ENCODE results near the gene YIPF6.
"Not testable (repeated sequence)": the region's sequence is repeated elsewhere in the genome, so short reads cannot be mapped to it uniquely, and the experiment has no call there.

Gene YIPF6

DNA sequence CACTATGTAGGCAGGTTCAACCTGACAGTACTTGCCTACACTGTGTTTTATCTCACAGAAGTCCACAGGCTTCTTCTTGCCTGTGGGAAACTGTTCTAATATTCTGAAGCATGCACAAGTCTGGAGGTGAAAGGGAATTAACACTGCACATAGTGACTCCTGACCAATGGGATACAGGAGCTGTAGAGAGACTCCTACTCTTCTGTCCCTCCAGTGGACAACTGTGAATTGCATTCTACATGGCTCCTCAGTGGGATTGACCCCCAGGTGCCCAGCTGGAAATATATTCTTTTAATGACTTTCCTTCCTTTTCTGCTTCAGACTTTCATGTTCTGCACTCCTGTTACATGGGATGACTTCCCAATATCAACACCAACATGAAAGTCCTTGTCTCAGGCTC is 8.2 kb upstream of the YIPF6 start:
- Mint-ChIP-seq H3K27ac (no peak overlapping the region), H3K36me3 (no peaks in the 10 kb centered on the region), H3K4me1 (no peaks in the 10 kb centered on the region), H3K27me3 (peaks cover 0 to 10% of the 10 kb centered on the region in 2 donors), H3K4me3 (no peak overlapping the region), H3K9me3 (no peaks in the 10 kb centered on the region)
- ATAC-seq (replicated peaks) (peak; percentile 34 to 60), DNase-seq (no peak)

DNA sequence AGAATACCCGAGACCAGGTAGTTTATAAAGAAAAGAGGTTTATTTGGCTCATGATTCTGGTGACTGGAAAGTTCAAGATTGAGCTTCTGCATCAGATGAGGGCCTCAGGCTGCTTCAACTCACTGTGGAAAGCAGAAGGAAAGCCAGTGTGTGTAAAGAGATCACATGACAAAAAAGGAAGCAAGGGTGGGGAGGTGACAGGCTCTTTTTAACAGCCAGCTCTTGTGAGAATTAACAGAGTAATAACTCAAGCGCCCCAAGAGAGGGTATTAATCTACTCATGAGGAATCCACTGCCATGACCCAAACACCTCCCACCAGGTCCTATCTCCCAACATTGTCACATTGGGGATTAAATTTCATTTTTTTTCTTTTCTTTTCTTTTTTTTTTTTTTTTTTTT is 6.3 kb upstream of the YIPF6 start:
- ATAC-seq (replicated peaks) (no peak), DNase-seq (no peak)
- Mint-ChIP-seq H3K36me3 (no peaks in the 10 kb centered on the region), H3K4me1 (no peaks in the 10 kb centered on the region), H3K4me3 (no peak overlapping the region), H3K27ac (no peak overlapping the region), H3K27me3 (peaks cover 0 to 10% of the 10 kb centered on the region in 2 donors), H3K9me3 (no peaks in the 10 kb centered on the region)

DNA sequence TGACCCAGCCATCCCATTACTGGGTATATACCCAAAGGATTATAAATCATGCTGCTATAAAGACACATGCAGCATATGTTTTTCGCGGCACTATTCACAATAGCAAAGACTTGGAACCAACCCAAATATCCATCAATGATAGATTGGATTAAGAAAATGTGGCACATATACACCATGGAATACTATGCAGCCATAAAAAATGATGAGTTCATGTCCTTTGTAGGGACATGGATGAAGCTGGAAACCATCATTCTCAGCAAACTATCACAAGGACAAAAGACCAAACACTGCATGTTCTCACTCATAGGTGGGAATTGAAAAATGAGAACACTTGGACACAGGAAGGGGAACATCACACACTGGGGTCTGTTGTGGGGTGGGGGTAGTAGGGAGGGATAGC is 5.1 kb upstream of the YIPF6 start:
- H3K4me3 Mint-ChIP-seq; H3K27ac Mint-ChIP-seq; ATAC-seq (replicated peaks); H3K27me3 Mint-ChIP-seq; H3K9me3 Mint-ChIP-seq; H3K36me3 Mint-ChIP-seq; H3K4me1 Mint-ChIP-seq; DNase-seq: not testable (repeated sequence)

DNA sequence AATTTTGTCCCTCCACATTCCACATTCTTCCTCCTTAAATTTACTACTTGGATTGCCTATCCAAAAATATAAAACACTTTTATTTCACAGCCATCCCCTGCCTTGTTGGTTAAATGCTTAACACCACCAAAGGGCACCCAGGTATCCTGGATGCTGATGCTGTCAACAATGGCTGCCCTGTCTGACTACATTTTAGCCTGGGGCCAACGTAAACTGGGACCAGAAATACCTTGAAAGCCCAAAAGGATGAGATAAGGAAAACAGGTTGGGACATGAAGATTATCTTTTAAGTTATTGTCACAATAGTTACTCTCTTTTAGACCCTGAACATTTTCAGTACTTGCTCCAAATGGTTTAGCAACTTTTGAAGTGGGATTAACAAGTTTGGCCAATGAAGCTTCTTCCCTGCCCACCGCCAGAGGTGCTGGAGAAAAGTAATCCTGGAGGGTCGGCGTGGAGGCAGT is 775 bp upstream of the YIPF6 start:
- DNase-seq (no peak), ATAC-seq (replicated peaks) (peak in 1 of 2 donors; percentile 43)
- Mint-ChIP-seq H3K27ac (peak overlapping the region; percentile 99), H3K27me3 (peaks cover 0 to 6% of the 10 kb centered on the region in 2 donors), H3K4me1 (peaks cover 3 to 19% of the 10 kb centered on the region in 2 donors), H3K9me3 (no peaks in the 10 kb centered on the region), H3K4me3 (peak overlapping the region; percentile 94 to 96), H3K36me3 (peaks cover under 1 to 13% of the 10 kb centered on the region in 2 donors)

DNA sequence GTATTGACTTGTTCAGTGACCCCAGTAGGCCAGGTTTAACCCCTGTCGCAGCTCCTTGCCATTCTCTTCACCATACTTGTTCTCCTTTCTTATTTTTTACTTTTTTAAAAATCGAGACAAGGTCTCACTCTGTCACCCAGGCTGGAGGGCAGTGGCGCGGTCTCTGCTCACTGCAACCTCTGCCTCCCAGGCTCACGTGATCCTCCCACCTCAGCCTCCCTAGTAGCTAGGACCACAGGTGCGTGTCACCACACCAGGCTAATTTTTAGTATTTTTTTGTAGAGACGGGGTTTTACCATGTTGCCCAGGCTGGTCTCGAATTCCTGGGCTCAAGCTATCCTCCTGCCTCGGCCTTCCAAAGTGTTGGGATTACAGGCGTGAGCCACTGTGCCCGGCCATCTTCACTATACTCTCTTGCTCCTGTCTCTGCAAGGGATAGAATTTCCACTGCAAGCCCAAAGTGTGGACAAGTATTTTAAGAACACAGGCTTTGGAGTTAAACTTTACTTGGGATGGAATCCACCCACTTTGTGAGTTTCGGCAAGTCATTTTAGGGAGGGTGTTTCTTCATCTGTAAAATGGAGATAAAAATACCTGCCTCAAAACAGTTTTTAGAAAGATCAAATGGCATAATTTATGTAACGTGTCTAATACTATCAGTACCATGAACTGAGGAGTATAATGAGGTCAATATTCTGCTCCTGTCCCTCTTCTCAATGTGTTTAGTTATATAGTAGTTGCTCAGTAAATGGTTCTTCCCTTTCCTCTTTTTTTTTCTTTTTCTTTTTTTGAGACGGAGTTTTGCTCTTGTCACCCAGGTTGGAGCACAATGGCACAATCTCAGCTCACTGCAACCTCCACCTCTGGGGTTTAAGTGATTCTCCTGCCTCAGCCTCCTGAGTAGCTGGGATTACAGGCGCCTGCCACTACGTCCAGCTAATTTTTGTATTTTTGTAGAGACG is 973 bp downstream of the YIPF6 start:
- peaks cover 8 to 28% of the 10 kb centered on the region in 2 donors for H3K4me1 Mint-ChIP-seq
- H3K4me3 Mint-ChIP-seq: peak overlapping the region; percentile 94 to 96
- DNase-seq (no peak), ATAC-seq (replicated peaks) (no peak)
- H3K27me3 Mint-ChIP-seq: peaks cover 0 to 1% of the 10 kb centered on the region in 2 donors
- peaks cover 2 to 20% of the 10 kb centered on the region in 2 donors for H3K36me3 Mint-ChIP-seq
- peak overlapping the region; percentile 99 for H3K27ac Mint-ChIP-seq
- H3K9me3 Mint-ChIP-seq: no peaks in the 10 kb centered on the region

DNA sequence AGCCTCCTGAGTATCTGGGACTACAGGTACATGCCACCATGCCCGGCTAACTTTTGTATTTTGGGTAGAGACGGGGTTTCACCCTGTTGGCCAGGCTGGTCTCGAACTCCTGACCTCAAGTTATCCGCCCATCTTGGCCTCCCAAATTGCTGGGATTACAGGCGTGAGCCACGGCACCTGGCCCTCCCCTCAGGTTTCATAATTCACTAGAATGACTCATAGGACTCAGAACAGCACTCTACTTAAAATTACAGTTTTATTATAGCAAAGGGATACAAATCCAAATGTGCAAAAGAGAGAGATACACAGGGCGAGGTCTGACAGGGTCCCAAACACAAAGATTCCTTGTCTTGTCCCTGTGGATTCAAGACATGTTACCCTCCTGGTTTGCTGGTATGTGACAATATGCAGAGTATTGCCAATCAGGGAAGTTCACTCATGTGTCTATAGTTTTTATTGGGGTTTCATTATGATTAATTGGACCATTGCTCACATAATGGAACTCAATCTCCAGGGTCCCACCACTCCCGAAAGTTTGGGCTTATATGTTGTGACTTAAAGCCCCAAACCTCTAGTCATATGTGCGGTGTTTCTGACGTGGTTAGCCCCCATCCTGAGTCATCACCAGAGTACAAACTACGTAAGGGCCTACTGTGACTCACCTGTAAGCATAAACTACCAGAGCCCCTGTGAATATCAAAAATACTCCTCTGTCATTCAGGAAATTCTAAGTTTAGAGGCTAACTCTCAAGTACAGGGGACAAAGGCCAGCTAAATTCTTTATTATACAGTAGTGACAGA is 5.2 kb downstream of the YIPF6 start:
- peak; percentile 80 to 89 for ATAC-seq (replicated peaks)
- no peak overlapping the region for H3K4me3 Mint-ChIP-seq
- no peaks in the 10 kb centered on the region for H3K27me3 Mint-ChIP-seq
- H3K27ac Mint-ChIP-seq: peak overlapping the region; percentile 57
- H3K36me3 Mint-ChIP-seq: peaks cover 7 to 20% of the 10 kb centered on the region in 2 donors
- H3K4me1 Mint-ChIP-seq: peaks cover 16 to 57% of the 10 kb centered on the region in 2 donors
- peak; percentile 31 for DNase-seq
- H3K9me3 Mint-ChIP-seq: no peaks in the 10 kb centered on the region

DNA sequence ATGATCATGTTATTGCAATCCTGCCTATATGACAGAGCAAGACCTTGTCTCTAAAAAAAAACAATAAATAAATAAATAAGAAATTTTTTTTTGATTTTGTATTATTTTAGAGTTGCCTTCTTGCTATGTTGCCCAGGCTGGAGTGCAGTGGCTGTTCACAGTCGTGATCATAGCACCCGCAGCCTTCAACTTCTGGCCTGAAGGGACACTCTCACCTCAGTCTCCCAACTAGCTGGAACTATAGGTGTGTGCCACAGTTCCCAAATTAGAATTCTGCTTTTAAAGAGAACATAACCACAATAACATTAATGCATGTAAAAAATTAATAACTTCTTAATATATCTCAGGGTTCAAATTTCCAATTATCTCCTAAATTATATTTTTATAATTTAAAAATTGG is 7.8 kb downstream of the YIPF6 start:
- Mint-ChIP-seq H3K36me3 (peaks cover 7 to 18% of the 10 kb centered on the region in 2 donors), H3K27ac (no peak overlapping the region), H3K27me3 (no peaks in the 10 kb centered on the region), H3K4me1 (peaks cover 16 to 52% of the 10 kb centered on the region in 2 donors), H3K9me3 (no peaks in the 10 kb centered on the region), H3K4me3 (no peak overlapping the region)
- DNase-seq: no peak
- no peak for ATAC-seq (replicated peaks)

DNA sequence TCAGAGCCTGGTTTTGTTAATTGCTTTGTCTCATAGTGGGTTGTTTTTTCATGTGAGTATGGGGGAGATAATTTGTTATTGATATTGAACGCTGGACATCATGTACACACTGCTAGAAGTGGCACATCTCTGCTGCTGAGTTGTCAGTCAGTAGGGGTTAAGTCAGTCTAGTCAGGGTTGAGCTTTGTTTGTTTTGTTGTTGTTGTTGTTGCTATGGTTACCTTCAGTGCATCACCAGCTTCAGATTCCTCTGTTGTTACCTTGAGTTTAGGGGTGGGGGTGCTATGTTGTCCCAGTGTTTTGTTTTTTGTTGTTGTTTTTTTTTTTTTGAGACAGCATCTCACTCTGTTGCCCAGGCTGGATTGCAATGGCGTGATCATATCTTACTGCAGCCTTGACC is 9.9 kb downstream of the YIPF6 start:
- H3K27me3 Mint-ChIP-seq: no peaks in the 10 kb centered on the region
- H3K4me1 Mint-ChIP-seq: peaks cover 8 to 36% of the 10 kb centered on the region in 2 donors
- no peak for DNase-seq
- ATAC-seq (replicated peaks): peak in 1 of 2 donors; percentile 35
- H3K36me3 Mint-ChIP-seq: peaks cover 4 to 5% of the 10 kb centered on the region in 2 donors
- H3K27ac Mint-ChIP-seq: no peak overlapping the region
- H3K9me3 Mint-ChIP-seq: no peaks in the 10 kb centered on the region
- no peak overlapping the region for H3K4me3 Mint-ChIP-seq

DNA sequence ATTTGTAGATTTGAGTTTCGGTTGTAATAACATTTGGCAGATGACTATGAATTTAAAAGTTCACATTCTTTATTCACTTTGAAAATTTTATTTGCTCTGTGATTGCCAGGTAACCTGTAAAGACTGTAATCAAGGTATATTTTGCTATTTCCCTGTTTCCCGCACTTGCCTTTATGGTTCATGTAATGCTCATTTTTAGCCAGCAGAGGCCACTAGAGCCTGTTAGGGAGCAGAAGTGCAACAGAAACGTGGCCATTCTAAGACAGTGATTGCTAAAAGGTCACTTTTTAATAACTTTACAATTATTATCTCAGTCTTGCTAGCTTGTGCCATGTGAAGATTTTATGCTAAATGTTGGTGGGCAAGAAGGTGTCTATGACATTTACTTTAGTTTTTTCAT is 12.4 kb downstream of the YIPF6 start:
- Mint-ChIP-seq H3K9me3 (no peaks in the 10 kb centered on the region), H3K27ac (no peak overlapping the region), H3K4me3 (no peak overlapping the region), H3K36me3 (peaks cover 4 to 5% of the 10 kb centered on the region in 2 donors), H3K27me3 (no peaks in the 10 kb centered on the region), H3K4me1 (peaks cover 6 to 21% of the 10 kb centered on the region in 2 donors)
- DNase-seq (peak; percentile 17), ATAC-seq (replicated peaks) (peak in 1 of 2 donors; percentile 66)

DNA sequence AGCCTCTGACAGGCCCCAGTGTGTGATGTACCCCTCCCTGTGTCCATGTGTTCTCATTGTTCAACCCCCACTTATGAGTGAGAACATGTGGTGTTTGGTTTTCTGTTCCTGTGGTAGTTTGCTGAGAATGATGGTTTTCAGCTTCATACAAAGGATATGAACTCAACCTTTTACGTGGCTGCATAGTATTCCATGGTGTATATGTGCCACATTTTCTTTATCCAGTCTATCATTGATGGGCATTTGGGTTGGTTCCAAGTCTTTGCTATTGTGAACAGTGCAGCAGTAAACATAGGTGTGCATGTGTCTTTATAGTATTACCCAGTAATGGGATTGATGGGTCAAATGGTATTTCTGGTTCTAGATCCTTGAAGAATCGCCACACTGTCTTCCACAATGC is 25.8 kb downstream of the YIPF6 start:
- not testable (repeated sequence) for H3K4me1 Mint-ChIP-seq; H3K9me3 Mint-ChIP-seq; H3K27ac Mint-ChIP-seq; H3K27me3 Mint-ChIP-seq; DNase-seq; H3K4me3 Mint-ChIP-seq; ATAC-seq (replicated peaks)
- peaks cover 43% of the 10 kb centered on the region in 2 donors for H3K36me3 Mint-ChIP-seq

DNA sequence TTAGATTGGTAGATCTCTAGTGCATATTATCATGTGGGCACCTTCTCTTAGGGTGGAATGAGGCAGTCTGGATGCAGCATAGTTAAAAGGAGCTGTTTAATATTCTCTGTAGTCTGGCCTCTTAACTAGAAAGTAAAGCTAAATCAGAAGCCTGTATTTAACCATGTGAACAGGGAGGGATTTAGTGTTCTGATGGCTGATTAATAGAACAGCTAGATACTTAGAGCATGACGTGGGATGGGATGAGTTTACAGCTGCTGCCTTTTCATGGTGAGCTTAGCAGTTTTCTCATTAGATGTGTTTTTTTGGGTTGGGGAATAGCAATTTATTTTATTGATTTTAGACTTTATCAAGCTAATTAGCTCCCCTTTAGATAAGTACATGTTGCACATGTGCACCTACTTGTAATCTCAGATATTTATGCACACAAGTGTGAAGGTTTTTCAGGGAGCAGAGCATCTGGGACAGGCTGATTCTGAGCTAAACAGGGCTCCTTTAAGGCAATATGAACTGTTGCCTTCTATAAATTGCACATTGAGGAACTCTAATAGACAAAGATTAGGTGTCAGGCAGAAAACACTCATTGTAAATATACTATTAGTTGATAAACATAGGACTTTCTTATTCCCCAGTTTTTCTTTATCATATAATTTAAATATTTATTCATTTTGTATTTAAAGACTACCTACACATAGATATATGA is 34.1 kb downstream of the YIPF6 start:
- ATAC-seq (replicated peaks): no peak
- Mint-ChIP-seq H3K4me1 (peaks cover 0 to 4% of the 10 kb centered on the region in 2 donors), H3K4me3 (no peak overlapping the region), H3K36me3 (peaks cover 8 to 10% of the 10 kb centered on the region in 2 donors), H3K9me3 (no peaks in the 10 kb centered on the region), H3K27ac (no peak overlapping the region), H3K27me3 (no peaks in the 10 kb centered on the region)
- no peak for DNase-seq

DNA sequence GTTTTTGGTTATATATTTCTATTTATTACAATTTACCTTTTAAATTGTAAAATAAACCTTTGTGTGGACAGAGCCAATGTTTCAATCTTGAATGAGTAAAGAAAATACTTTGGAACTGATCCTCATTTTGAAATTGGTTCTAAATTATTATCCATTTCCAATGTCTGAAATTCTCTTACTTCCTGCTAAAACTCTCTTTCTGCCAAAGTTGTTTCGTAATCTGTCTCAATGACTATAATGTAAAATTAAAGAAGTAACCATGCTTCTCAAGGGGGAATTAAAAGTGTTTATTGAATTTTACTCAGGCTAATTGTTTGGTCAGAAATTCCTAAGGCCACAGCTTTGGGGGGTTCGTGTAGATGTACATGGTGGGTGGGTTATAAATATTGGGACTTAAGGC is 34.8 kb downstream of the YIPF6 start:
- Mint-ChIP-seq H3K4me1 (peaks cover 0 to 4% of the 10 kb centered on the region in 2 donors), H3K27ac (no peak overlapping the region), H3K36me3 (peaks cover 5 to 8% of the 10 kb centered on the region in 2 donors), H3K4me3 (no peak overlapping the region), H3K9me3 (no peaks in the 10 kb centered on the region), H3K27me3 (no peaks in the 10 kb centered on the region)
- ATAC-seq (replicated peaks): no peak
- DNase-seq: no peak

DNA sequence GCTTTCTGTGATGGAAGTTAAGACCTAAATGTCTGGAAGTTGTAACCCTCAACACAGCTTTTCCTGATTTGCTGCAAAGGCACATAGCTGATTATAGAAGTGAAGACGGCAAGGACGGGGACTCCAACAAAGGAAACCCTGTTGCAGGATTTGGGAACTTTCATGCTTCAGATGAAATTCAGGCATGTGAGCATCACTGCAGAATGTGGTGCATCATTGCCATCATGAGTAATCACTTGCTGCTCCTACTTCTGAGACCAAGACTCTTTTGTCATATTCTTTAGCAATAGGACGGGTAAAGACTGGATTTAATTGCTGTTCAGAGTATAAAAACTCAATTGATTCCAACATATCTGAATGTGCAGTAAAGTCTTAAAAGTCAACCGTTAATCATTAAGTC is 35.8 kb downstream of the YIPF6 start:
- no peak overlapping the region for H3K4me3 Mint-ChIP-seq
- ATAC-seq (replicated peaks) (no peak), DNase-seq (no peak)
- no peaks in the 10 kb centered on the region for H3K9me3 Mint-ChIP-seq
- no peak overlapping the region for H3K27ac Mint-ChIP-seq
- peaks cover 0 to 4% of the 10 kb centered on the region in 2 donors for H3K4me1 Mint-ChIP-seq
- H3K27me3 Mint-ChIP-seq: no peaks in the 10 kb centered on the region
- H3K36me3 Mint-ChIP-seq: peaks cover 0 to 4% of the 10 kb centered on the region in 2 donors

DNA sequence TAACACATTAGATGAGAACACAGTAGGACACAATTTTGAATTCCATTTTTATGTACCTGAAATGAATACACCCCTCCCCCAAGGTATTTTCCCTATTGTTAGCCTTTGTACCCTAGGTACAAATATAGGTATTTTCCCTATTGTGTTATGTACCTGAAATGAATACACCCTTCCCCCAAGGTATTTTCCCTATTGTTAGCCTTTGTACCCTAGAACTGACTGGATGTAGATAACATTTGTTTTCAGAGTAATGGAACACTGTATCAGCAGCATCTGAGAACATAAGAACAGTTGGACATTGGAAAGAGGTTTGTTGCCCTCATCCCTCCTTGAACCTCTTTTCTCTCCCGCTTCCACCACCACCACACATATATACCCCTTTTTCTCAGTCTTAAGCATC is 37.6 kb downstream of the YIPF6 start:
- peaks cover 0 to 4% of the 10 kb centered on the region in 2 donors for H3K9me3 Mint-ChIP-seq
- ATAC-seq (replicated peaks) (peak; percentile 52 to 71), DNase-seq (no peak)

More for the DNA sequence above, 37.6 kb downstream of the YIPF6 start:
- Mint-ChIP-seq H3K36me3 (peaks cover 0 to 4% of the 10 kb centered on the region in 2 donors), H3K4me3 (no peak overlapping the region), H3K27ac (no peak overlapping the region), H3K4me1 (peaks cover 0 to 4% of the 10 kb centered on the region in 2 donors), H3K27me3 (no peaks in the 10 kb centered on the region)

Data from stimulated activated naive B cell treated with anti-CD40 and anti-IgM and Interleukin-4, amounts not matched to agents 10 μg/mL and 1 μg/mL and 100 μg/mL, for 72 hours (primary cell).